Left kidney (tissue), 8 donors: Measurements from ENCODE around the gene MSI2. TPM values are rescaled to one million over a fixed set of nuclear protein-coding genes. Genes with fewer than 3 reads are reported as not detected.
"Not testable (repeated sequence)": the region's sequence is repeated elsewhere in the genome, so short reads cannot be mapped to it uniquely, and the experiment has no call there.

Source experiments
- DNase-seq: peaks from one replicate; pipeline ENCODE4 v3.0.0-alpha.2; 2013
- long read RNA-seq, 8 donors: transcript quantifications; one replicate each; lab custom pipeline, GENCODE V29; 2026
- polyA plus RNA-seq: library from polyadenylated mRNA; unstranded; fragments of 120-200 nt; gene quantifications from one replicate; pipeline ENCODE4 v1.2.1, GENCODE V29; 2013; ENCODE audit not compliant: insufficient read length

MSI2 gene
- polyA plus RNA-seq: 106 TPM
- long read RNA-seq, donor 1, full-length matches to known transcripts: 11 of 29 reads
- long read RNA-seq, donor 1, partial matches to known transcripts: 18 of 29 reads
- long read RNA-seq, donor 1, other reads (novel, unspliced or antisense): 0 of 29 reads
- long read RNA-seq, donor 2, full-length matches to known transcripts: 8 of 8 reads
- long read RNA-seq, donor 2, partial matches to known transcripts: 0 of 8 reads
- long read RNA-seq, donor 2, other reads (novel, unspliced or antisense): 0 of 8 reads
- long read RNA-seq, donor 3, full-length matches to known transcripts: 5 of 19 reads
- long read RNA-seq, donor 3, partial matches to known transcripts: 14 of 19 reads
- long read RNA-seq, donor 3, other reads (novel, unspliced or antisense): 0 of 19 reads
- long read RNA-seq, donor 4, partial matches to known transcripts: 0 of 2 reads
- long read RNA-seq, donor 4, other reads (novel, unspliced or antisense): 0 of 2 reads
- long read RNA-seq, donor 5, full-length matches to known transcripts: 8 of 8 reads
- long read RNA-seq, donor 5, partial matches to known transcripts: 0 of 8 reads
- long read RNA-seq, donor 5, other reads (novel, unspliced or antisense): 0 of 8 reads
- long read RNA-seq, donor 6, full-length matches to known transcripts: 3 of 73 reads
- long read RNA-seq, donor 6, partial matches to known transcripts: 70 of 73 reads
- long read RNA-seq, donor 6, other reads (novel, unspliced or antisense): 0 of 73 reads
- long read RNA-seq, donor 7, full-length matches to known transcripts: 17 of 36 reads
- long read RNA-seq, donor 7, partial matches to known transcripts: 19 of 36 reads
- long read RNA-seq, donor 7, other reads (novel, unspliced or antisense): 0 of 36 reads
- long read RNA-seq, donor 8, full-length matches to known transcripts: 5 of 5 reads
- long read RNA-seq, donor 8, partial matches to known transcripts: 0 of 5 reads
- long read RNA-seq, donor 8, other reads (novel, unspliced or antisense): 0 of 5 reads

DNA sequence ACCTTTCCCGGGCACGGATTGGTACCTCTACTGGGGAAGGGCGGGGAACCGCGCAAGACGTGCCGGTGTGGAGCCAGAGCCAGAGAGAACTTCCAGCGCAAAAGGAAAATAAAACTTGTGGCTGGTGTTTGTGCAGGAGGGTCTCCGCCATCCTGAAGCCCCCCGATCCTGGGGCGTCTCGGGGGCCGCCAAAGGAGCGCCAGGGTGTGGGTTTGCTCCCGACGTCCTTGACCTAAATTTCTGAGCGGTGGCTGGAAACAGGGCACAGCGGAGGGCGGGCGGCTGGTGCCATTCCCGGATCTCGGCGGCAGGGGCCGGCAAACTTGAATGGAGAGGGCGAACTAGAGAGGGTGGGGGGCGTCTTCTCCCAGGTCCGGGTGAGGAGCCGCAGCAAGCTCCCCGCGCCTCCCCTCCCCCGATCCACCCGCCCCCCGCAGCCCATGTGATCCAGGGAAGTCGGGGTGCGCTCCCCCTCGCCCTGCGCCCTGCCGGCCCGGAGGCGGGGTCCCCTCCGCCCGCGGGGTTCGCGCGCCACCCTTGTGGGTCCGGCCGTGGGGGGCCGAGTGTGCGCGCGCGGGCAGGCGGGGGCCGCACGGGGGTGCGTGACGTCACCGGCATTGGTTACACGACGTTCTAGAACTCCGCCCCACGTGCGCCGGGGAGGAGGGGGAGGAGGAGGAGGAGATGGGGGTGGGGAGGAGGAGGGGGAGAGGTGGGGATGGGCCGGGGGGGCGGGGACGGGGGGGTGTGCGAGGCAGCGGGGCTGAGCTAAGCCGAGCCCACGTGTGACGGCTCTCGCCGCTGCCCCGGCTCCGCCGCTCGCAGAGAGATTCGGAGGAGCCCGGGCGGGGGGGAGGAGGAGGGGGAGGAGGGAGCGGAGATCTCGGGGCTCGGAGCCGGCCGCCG, at the start of gene MSI2:
TSS of gene MSI2 (plus strand) at position 748 of the 906 bp plus-strand sequence. CDS start 220 bp downstream, outside the sequence.
- DNase-seq: peak; percentile 87

GRCh38 chr17:57206928-57207327, 49.4 kb upstream of the MSI2 start:
- no peak for DNase-seq

DNA sequence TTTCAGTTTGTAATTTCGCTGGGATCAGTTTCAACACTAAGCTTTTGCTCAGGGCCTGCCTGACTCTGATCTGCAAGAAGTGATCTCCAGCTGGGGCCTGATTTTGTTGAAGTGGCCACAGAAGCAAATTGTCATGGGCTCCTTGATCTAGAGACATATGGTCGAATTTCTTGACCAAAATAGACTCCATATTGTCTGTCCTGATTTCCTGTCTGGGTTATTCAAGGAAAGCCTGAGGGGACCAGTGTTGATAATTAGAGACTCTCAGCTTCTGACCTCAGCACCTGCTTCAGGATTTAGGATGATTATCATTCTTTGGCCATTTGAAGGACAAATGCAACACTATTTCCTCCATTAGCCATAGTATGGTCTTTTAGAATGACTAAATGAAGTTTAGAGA, 48.9 kb upstream of the MSI2 start:
- DNase-seq: no peak

- no peak for DNase-seq
Observed at GRCh38 chr17:57210224-57210553, 46.1 kb upstream of the MSI2 start.

DNA sequence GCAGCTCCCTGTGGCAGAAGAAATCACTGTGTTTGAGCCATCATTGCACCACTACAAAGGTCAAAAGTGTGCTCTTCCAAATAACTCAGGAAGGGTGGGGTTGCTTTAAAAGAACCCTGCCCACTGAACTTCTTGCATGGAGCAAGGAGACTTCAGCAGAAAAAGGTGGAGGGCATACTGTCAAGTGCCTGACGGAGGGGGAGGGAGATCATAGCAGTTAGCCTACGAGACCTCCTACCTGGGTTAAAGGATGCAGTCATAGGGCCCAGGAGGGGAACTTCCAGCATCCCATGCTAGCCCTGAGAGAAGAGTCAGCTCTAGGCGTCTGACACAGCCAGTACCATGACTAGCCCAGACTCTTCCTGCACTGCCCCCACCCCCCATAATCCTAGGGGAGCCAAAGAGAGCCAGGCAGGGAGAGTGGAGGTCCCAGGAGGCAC, 45.3 kb upstream of the MSI2 start:
- DNase-seq: no peak

DNA sequence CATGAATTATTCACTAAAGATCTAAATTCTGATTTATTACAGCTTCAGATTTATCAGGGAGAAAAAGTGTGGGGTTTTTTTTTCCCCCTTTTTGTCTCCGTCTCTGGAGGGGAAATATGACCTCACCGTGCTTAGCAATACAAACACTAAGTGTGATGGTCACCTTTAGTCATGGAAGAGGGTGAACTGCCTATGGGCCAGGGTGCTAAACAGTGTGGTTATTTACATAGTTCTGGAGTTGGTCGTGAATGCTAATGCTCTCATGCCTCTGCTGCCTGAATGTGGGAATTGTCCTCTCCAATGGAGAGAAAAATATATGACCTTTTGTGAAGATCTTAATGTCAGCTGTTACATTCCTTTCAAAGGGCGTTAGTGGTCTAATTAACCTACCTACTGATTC, 44.8 kb upstream of the MSI2 start:
- DNase-seq: no peak

GRCh38 chr17:57213180-57213825, 43.0 kb upstream of the MSI2 start:
- DNase-seq: no peak

DNA sequence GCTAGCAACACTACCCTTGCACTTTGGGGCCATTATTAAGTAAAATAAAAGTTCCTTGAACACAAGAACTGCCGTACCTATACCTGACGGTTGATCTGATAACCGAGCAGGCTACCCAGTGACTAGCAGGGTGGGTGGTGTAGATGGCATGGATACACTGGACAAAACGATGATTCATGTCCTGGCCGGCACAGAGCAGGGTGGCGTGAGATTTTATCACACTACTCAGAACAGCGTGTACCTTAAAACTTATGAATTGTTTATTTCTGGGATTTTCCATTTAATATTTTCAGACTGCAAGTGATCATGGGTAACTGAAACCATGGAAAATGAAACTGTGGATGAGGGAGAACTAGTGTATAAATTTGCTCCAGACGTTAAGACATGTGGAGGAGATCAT, 41.0 kb upstream of the MSI2 start:
- DNase-seq: no peak

- DNase-seq: no peak
Observed at GRCh38 chr17:57221366-57222350, 34.7 kb upstream of the MSI2 start.

DNA sequence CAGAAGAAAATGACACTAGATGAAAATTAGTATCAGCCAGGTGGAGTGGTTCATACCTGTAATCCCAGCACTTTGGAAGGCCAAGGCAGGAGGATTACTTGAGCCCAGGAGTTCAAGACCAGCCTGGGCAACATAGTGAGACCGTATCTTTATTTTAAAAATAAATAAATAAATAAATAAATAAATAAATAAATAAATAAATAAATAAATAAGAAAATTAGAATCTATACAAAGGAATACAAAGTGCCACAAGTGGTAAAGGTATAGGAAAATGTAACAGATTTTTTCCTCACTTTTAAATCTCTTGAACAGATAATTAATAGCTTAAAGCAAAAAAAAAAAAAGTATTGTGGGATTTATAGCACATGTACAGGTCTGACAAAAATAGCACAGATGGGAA, 33.9 kb upstream of the MSI2 start:
- not testable (repeated sequence) for DNase-seq

GRCh38 chr17:57225127-57225526, 31.2 kb upstream of the MSI2 start:
- DNase-seq: no peak

GRCh38 chr17:57226793-57227192, 29.5 kb upstream of the MSI2 start:
- no peak for DNase-seq

DNA sequence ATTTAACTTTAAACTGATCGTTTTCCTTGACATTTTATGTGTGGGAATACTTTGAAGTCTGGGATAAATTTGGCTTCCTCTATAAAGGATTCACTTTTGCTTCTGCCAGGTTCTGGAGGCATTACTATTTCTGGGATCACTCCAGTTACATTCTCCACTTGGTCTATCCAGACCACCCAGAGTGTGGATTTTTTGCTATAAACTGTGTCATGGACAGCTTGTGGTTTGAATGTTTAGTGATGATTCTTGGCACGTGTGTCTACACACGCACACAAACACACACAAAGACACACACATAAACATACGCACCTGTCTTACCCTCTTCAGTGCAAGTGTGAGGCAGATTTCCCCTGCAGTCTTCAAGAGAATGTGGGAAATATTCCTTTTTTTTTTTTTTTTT, 27.4 kb upstream of the MSI2 start:
- no peak for DNase-seq

DNA sequence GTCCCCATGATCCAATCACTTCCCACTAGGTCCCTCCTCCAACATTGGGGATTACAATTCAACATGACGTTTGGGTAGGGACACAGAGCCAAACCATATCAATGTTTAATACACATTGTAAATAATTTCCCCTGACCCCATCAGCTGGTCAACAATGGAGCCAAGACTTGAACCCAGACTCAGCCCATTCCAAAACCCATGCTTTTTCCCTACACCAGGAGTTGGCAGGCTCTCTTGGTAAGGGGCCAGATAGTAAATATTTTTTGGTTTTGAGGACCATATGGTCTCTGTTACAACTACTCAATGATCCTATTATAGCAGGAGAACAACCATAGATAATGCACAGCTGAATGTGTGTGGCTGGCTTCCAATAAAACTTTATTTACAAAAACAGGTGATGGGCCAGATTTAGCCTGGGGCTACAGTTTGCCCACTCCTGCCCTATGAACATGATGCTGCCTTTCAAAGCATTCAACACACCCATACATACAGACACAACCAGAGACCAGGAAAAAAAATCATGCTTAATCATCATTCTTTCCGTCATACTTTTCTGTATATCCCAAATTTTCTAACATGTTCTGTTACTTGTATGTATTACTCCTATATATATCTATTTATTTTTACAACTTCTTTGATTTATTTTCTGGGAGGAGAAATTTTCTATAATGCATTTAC, 22.1 kb upstream of the MSI2 start:
- DNase-seq: no peak

GRCh38 chr17:57234739-57235092, 21.6 kb upstream of the MSI2 start:
- no peak for DNase-seq

DNA sequence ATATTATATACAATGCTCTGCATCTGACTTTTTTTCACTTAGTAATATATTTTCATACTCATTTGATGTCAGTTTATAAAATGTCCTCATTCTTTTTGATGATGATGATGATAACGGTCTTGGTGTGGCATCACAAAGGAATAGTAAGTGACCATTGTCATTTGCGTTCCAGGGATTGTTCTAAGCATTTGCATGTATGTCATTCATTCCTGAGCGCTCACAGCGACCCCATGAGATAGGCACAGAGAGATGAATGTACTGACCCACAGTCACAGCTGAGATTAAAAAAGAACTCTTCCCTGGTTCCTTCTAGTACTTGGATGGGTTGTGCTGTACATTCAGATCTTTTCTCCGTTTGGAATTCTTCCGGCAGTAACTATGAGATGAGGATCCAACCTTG, 21.2 kb upstream of the MSI2 start:
- no peak for DNase-seq

DNA sequence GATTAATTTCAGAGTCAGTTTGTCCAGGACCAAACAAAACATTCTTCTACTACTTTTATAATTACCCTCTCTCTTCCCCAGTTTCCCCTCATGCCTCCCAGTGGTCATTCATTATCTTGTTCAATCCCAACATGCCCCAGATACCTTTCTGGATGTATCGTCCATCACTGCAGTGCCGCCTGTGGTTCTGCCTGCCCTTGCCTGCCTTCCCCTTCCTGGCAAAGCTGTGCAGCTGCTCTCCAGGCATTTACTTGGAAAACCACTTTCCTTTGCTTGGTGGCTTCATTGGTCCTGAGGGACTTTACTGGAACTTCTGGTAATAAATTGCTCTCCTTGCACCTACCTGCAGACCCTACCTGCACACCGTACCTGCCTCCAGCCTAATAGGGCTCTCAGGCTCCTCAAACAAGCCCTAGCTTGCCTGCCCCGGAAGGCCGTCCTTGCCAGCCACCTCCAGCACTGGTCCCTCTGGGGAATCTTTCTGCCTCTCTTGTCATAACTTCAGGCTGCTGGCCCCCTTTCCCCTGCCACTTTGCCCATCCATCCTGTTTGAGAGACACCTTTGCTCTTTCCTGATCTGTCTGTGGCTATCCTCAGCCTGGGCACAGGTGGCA, 19.5 kb upstream of the MSI2 start:
- no peak for DNase-seq

- no peak for DNase-seq
Observed at GRCh38 chr17:57240648-57241047, 15.7 kb upstream of the MSI2 start.

GRCh38 chr17:57242148-57242547, 14.2 kb upstream of the MSI2 start:
- no peak for DNase-seq
